Measurements from ENCODE around the gene ABCC6.
"Not testable (repeated sequence)": the region's sequence is repeated elsewhere in the genome, so short reads cannot be mapped to it uniquely, and the experiment has no call there.

DNA sequence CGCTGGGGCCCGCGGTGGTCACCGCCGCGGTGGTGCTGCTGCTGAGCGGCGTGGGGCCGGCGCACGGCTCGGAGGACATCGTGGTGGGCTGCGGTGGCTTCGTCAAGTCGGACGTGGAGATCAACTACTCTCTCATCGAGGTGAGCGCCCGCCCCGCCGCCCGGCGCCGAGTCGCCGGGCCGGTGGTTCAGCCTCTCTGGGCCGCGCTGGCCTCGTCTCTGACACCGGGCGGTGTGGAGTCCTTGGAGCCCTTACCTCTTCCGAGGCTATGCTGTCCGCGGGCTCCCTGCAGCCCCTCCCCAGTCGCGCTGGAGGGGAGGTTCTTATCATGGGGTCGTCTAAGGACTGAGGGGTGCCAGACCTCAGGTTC lies 9.4 kb upstream of the ABCC6 start:
- TF ChIP-seq, protein P1, sequence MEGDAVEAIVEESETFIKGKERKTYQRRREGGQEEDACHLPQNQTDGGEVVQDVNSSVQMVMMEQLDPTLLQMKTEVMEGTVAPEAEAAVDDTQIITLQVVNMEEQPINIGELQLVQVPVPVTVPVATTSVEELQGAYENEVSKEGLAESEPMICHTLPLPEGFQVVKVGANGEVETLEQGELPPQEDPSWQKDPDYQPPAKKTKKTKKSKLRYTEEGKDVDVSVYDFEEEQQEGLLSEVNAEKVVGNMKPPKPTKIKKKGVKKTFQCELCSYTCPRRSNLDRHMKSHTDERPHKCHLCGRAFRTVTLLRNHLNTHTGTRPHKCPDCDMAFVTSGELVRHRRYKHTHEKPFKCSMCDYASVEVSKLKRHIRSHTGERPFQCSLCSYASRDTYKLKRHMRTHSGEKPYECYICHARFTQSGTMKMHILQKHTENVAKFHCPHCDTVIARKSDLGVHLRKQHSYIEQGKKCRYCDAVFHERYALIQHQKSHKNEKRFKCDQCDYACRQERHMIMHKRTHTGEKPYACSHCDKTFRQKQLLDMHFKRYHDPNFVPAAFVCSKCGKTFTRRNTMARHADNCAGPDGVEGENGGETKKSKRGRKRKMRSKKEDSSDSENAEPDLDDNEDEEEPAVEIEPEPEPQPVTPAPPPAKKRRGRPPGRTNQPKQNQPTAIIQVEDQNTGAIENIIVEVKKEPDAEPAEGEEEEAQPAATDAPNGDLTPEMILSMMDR (IDR thresholded peaks at IDR 0.05): not testable (repeated sequence)
- not testable (repeated sequence) for TF ChIP-seq POLR2A, POLR2AphosphoS5 (IDR thresholded peaks at IDR 0.05)
